DND-41 (cell line): ENCODE data around the gene TM4SF1.

Experiments
- CTCF ChIP-seq: IDR thresholded peaks from 2 replicates; pipeline ENCODE4 v1.5.1; 2012; ENCODE audit warnings: borderline replicate concordance, low read length, moderate library complexity, mild to moderate bottlenecking; ENCODE audit not compliant: poor library complexity, severe bottlenecking; ENCODE audit errors: extremely low read depth
- EZH2 ChIP-seq: IDR thresholded peaks from 3 replicates; pipeline ENCODE4 v1.6.1; 2012; ENCODE audit warnings: borderline replicate concordance, low read depth, mild to moderate bottlenecking, moderate library complexity, low read length, inconsistent platforms; ENCODE audit not compliant: severe bottlenecking

- TF ChIP-seq CTCF (no peak), EZH2 (no peak)
These were observed 11.3 kb upstream of the TM4SF1 start for GRCh38 chr3:149388531-149389417.
